Iris pigment epithelial cell (primary cell): ENCODE results near the gene CAMTA1.

ENCODE experiments used
- DNase-seq: peaks from one replicate; pipeline ENCODE4 v3.0.0-alpha.2; 2011; ENCODE audit warnings: low read depth

The CAMTA1 gene

DNA sequence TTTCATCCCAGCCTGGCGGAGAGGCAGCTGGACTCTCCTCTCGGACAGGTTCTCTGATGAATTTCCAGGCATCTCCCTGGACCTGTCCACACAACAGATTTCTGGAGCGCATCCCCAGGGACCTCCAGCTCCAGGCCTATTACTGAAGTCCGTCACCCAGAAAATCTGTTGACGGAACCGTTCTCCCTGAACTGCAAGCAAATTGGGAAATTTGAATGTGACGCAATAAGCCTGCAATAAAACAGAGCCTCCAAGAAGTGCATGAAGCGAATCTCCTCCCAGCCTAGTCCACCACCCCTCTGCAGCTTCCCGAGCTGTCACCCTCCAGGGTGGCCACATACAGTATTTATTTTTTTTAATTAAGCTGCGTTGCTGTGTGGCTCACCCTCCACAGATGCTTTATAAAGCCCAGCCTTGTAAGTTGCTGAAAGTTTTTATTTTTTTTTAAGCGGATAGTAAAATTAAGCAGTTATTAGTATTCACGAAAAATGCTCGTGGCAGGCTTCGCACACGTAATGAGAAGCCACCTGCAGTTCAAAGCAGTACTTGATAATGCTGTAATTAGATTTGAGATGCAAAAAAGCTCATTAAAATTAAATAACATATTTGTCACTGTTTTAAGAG, 173.3 kb downstream of the CAMTA1 start:
- peak; percentile 34 for DNase-seq

DNA sequence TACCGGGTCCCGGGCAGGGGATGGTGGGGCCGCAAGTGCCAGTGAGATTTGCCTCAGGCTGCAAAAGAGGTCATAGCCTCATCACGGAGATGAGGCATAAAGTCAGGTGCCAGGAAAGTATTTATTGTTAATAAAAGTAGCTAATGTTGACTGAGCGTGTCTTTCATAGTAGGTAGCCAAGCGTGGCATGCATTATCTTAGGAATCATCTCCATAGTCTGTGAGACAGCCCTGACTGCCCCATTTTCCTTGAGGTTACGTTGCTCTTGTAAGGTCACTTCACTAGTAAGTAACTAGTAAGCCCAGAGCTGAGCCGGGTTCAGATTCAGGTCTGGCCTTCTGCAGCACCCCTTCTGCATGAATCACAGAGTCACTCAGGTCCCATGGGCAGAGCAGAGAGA, 174.2 kb downstream of the CAMTA1 start:
- DNase-seq = no peak

- peak; percentile 24 for DNase-seq
These were observed 175.1 kb downstream of the CAMTA1 start for GRCh38 chr1:6960291-6960811.

- no peak for DNase-seq
These were observed 175.6 kb downstream of the CAMTA1 start for GRCh38 chr1:6960860-6961259.

DNA sequence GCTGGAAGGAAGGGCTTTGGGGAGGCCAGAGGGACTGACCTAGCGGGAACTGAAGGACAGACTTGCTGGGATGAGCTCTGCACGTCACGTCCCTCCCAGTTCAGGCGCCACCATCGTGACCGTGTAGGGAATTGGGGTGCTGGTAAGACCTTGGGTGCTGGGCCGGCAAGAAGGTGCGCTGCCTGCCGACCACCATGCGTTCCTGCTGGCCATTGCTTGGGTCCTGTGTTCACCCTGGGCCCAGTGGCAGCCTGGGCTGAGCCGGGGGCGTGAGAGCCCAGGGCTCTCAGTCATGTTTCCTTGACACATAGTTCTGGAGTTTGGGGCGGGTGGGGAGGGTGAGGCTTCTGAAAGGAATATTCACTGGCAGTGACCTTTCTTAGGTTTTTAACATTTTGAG, 176.0 kb downstream of the CAMTA1 start:
- DNase-seq = no peak

GRCh38 chr1:6961905-6962477, 176.7 kb downstream of the CAMTA1 start:
- no peak for DNase-seq

GRCh38 chr1:6962478-6962995, 177.3 kb downstream of the CAMTA1 start:
- no peak for DNase-seq

DNA sequence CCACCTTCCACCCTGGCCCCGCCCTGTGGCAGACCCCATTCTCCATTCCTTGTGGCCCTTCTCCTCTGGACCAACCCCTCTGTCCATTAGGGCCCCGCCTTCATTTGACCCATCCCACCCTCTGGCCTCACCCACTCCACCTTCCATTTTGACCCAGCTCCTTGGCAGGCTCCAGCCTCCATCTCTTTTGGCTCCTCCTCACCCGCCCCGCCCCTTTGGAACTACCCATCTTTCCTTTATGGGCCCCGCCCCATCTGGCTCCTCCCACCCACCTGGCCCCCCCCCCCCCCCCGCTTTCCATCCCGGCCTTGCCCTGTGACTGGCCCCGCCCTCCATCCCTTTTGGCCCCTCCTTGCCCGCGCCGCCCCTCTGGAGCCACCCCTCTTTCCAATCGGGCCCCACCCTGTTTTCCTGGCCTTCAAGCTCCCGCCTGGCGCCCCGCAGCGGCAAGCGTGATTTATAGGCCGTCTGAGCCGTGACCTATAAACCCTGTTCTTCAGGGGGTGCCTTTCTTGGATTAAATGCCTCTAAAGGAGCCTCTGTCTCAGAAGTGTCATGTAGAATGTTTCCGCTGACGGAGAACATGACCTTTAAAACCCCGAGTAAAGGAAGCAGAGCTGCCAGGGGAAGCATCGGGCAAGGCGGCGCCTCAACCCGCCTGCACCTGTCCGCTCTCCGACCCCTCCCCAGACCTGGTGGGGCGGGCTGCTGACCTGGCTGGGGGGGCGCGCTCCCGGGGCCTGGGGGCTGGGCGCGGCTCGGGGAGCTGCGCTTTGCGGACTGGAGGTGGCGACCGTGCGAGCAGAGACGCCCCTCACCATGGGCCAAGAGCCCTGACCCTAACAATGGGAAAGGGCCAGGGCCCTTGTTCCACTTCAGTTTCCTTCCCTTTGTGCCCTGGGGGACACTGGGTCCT, 178.0 kb downstream of the CAMTA1 start:
- no peak for DNase-seq

DNA sequence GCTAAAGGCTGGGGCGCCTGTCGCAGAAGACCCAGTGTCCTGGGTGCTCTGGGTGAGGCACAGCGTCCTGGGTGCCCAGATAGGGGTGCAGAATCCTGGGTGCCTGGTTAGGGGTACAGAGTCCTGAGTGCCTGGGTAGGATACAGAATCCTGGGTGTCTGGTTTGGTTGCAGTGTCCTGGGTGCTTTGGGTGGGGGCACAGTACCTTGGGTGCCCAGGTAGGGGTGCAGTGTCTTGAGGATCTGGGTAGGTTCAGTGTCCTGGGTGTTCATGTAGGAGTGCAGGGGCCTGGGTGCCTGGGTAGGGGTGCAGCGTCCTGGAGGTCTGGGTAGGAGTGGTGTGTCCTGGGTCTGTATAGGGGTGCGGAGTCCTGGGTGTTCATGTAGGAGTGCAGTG, 178.7 kb downstream of the CAMTA1 start:
- no peak for DNase-seq

DNA sequence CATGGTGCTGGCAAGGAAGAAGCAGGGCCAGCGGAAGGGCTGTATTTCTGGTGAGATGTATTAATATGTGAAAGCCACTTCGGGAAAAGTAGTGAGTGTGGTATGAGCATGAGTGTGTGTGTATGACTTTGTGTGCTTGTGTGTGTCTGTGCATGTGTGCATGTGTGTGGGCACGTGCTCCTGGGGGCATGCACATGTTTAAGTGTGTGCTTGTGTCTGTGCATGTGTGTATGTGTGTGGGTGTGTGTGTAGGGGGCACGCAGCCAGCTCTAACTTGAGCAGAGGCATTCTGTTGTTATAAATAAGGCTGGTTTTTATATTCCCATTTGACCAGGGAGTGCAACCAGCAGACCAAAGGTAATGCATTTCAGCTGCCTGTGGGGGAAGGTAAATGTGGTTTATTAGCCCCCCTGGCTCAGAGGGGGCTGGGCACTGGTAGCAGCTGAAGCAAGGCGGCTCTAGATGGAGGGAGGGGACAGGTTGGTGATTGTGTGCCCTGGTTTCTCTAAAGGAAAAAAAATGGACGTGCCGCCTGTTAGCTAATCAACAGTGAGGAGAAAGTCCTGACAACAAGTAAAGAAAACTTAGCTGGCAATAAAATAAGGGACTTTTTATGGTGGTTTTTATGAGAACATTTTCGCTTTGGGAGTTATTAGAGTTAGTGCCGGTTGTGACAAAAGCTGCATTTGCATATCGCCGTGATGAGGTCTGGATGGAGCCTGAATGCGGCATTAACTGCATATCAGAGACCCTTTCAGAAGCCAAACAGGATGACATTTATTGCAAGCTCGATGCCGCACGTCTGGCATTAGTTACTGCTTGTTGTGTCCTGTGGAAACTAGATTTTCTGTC, 180.1 kb downstream of the CAMTA1 start:
- no peak for DNase-seq

GRCh38 chr1:6965935-6966241, 180.6 kb downstream of the CAMTA1 start:
- no peak for DNase-seq

DNA sequence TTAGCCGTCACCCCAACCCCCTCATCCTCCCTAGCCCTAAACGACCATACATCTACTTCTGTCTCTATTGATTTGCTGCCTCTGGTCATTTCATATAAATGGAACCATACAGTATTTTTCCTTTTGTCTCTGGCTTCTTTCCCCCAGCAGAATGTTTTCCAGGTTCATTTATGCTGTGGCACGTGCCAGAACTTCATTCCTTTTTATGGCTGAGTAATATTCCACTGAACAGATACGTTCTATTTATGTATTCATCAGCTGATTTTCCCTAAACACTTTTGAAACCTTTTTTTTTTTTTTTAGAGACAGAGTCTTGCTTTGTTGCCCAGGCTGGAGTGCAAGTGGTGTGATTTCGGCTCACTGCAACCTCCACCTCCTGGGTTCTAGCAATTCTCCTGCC, 181.1 kb downstream of the CAMTA1 start:
- DNase-seq = no peak

DNA sequence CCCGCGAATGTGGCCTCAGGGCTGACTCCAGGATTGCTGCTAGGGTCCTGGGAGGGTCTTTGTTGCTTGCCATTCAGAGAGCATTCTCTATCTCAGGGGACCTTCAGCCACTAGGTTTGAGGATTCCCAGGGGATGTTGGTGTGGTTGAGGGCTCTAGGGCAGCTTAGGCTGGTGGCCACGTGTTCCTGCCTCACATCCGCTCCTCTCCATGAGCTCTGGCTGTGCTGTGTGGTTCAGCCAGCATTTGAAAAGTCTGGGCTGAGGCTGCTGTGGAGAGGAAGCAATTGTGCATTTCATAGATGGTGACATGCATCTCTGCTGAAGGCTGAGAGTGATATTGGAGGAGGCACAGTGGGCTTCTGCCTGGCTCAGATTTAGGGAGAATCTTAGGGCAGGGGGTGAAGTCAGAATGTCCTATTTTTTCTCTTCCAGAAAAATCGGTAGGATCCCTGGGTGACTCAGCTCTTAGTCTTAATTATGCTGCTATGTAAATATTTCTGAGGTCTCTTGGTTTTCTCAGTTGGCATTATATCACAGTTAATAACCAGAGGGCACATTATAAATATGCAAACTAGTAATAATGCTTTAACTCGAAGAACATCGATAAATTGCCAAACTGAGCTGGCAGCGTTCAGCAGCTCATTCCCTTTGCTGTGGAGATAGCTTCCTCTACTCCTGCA, 182.3 kb downstream of the CAMTA1 start:
- DNase-seq = no peak

DNA sequence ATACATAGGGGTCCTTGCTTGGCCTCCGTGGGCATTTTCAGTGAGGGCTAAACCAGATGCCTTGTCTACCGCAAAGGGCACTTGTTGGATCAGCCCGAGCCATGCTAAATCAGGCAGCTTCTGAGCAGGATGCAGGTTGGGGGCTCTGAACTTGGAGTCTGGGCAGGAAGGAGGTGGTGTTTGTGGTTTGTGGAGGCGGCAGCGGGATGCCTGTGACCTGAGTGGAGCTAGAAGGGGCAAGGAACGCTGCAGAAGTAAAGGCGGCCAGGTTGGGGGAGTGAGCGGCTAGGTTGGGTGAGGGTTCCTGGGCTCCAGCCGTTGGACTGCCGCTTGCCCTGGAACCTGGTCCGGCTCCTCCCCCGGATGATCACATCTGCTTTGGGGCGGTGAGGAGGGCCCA, 183.9 kb downstream of the CAMTA1 start:
- peak; percentile 50 for DNase-seq

DNA sequence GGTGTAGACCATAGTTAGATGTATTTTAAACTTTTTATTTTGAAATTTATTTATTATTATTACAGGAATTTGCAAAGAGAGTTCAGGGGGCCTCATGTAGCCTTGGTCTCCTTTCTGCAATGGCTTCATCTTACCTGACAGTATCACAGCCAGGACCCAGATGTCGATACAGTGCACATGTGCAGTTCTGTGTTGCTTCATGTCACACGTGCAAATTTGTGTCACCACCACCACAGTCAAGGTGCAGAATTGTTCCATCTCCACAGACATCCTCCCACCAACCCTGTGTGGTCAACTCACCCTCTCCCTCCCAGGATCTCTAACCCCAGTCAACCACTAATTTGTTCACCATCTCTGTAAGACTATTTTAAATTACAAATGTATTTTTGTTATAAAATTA, 184.5 kb downstream of the CAMTA1 start:
- DNase-seq = no peak

DNA sequence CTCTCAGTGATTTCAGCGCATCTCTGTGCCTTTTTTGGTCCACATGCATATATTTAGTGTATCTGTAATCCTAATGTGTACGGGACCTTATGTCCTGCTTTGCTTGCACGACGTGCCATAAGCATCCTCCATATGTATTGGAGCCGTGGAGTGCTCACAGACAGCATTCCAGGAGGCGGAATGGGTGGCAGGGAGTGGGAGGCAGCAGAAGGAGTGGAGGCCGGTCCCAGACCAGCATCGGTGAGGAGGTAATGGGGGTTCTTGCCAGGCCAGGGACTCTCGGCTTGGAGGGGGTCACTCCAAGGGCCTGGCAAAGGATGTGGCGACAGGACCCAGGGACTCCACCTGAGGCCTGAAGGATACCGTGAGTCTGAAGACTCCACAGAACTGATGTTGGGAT, 185.0 kb downstream of the CAMTA1 start:
- DNase-seq = no peak

GRCh38 chr1:6971048-6971447, 185.8 kb downstream of the CAMTA1 start:
- no peak for DNase-seq

GRCh38 chr1:6971699-6972098, 186.4 kb downstream of the CAMTA1 start:
- no peak for DNase-seq

GRCh38 chr1:6972399-6972798, 187.1 kb downstream of the CAMTA1 start:
- DNase-seq = no peak

GRCh38 chr1:6975331-6976043, 190.2 kb downstream of the CAMTA1 start:
- DNase-seq = no peak

GRCh38 chr1:6976044-6976375, 190.8 kb downstream of the CAMTA1 start:
- DNase-seq = no peak
